NCI-H2081 treated with DMSO at 0.1 percent for 48 hours (cell line): ENCODE results near the gene TNFAIP8L1.
A peak's percentile ranks its signal among the peaks of the same experiment; 100 is the strongest.

Experiments used
- DNase-seq: peaks from one replicate; lab custom pipeline; 2025; lab: John Stamatoyannopoulos, UW

TNFAIP8L1 gene

GRCh38 chr19:4649392-4650047 is 10.2 kb downstream of the TNFAIP8L1 start:
- no peak for DNase-seq

GRCh38 chr19:4650159-4650558 is 10.8 kb downstream of the TNFAIP8L1 start:
- no peak for DNase-seq

GRCh38 chr19:4652075-4652474 is 12.8 kb downstream of the TNFAIP8L1 start:
- no peak for DNase-seq

- no peak for DNase-seq
These were observed 14.6 kb downstream of the TNFAIP8L1 start for GRCh38 chr19:4653793-4654436.

DNA sequence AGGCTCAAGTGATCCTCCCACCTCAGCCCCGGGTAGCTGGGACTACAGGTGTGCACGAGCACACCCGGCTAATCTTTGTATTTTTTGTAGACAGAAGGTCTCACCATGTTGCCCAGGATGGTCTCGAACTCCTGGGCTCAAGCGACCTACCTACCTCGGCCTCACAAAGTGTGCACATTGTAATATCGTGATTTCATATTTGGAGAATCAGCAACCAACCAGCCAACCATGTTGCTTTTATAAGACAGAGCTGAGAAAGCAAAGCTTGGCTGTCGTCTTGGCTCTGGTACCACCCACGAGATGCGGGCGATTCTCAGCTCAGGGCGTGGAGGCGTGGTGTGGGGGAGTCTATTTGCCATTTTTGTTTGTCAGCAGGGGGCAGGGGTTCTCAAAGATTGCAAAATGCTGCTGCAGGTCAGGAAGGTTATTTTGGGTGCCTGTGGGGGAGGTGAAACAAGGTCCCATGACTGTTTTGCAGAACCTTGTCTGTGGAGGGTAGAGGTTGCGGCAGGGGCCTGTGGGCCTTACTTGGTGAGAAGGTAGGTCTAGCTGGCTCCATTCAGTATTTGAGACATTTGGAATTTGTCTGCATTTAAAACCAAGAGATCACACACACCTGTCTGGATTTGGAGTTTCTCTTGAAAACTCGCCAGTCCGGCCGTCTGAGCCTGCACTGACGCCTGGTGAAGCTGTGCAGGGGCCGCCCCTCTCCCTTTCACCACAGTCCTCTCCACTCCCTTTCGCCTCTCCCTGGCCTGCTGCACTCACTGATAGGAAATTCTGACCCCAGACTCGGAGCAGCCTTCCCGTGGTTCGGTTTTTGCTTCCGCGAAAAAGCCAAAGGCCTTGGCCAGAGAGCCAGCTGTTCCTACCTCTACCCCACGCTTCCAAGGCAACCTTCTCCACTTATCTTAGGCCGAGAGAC is 15.4 kb downstream of the TNFAIP8L1 start:
- DNase-seq = no peak

DNA sequence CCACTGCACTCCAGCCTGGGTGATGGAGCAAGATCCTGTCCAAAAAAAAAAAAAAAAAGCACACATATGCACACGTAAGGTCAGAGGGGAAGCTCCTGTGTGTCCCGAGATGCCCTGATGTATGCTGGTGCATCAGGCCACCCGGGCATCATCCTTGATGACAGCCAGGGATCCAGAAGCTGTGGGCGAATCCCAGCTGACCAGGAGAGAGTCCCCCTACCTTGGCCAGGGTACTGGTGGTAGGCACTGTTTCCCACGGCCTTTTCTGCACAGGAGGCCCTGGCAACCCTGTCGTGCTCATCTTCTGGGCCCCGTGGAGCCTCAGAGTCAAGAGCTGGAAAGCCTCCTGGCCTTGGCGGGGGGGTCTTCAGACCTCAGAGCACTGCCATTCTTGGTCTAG is 16.8 kb downstream of the TNFAIP8L1 start:
- no peak for DNase-seq

DNA sequence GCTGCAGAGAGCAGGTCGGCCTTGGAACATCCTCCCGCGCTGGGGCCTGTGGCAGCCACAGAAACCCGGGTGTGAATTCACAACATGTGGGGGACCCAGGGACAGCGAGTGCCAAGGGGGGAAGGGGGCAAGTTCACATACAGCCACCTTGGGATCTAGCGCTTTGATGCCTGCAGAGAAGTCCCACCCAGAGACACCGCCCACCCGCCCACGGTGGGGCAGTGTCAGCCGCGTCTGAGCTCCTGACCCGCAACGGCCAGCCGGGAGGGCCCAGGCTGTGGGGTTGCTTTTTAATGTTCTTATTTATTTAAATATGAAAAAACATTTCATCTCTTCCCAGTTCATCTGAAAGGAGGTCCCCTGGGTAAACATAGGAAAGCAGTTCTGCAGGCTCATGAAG is 17.9 kb downstream of the TNFAIP8L1 start:
- no peak for DNase-seq

- no peak for DNase-seq
These were observed 18.5 kb downstream of the TNFAIP8L1 start for GRCh38 chr19:4657835-4658234.

DNA sequence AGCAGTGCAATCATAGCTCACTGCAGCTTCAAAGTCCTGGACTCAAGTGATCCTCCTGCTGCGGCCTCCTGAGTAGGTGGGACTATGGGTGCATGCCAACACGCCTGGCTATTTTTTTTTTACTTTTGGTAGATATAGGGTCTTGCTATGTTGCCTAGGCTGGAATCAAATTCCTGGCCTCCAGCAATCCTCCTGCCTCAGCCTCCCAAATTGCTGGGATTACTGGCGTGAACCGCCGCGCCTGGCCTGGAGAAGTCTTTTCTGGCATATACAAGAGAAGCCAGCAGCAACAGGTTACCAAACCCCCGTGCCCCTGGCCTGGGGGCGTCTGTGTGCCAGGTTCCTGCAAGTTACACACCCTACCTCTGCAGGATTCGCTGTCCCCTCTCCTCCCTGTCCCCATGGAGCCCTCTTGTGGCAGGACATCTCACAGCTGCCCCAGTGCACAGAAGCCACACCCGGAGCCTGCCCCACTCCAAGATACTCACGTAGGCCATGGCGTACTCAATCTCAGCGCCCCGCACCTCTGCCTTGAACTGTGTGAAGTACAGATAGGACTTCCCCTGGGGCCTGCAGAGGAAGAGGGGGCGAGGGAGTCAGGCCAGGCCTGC is 21.0 kb downstream of the TNFAIP8L1 start:
- no peak for DNase-seq

DNA sequence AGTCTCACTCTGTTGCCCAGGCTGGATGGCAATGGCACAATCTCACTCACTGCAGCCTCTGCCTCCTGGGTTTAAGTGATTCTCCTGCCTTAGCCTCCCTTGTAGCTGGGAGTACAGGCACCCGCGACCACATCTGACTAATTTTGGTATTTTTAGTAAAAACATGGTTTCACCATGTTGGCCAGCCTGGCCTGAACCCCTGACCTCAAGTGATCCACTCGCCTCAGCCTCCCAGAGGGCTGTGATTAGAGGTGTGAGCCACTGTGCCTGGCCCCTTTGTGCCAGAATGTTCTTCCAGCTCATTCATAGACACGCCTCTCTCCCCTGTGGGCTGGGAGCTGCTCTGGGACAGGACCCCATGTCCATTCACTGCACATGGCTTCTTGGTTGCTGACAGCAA is 21.7 kb downstream of the TNFAIP8L1 start:
- no peak for DNase-seq

DNA sequence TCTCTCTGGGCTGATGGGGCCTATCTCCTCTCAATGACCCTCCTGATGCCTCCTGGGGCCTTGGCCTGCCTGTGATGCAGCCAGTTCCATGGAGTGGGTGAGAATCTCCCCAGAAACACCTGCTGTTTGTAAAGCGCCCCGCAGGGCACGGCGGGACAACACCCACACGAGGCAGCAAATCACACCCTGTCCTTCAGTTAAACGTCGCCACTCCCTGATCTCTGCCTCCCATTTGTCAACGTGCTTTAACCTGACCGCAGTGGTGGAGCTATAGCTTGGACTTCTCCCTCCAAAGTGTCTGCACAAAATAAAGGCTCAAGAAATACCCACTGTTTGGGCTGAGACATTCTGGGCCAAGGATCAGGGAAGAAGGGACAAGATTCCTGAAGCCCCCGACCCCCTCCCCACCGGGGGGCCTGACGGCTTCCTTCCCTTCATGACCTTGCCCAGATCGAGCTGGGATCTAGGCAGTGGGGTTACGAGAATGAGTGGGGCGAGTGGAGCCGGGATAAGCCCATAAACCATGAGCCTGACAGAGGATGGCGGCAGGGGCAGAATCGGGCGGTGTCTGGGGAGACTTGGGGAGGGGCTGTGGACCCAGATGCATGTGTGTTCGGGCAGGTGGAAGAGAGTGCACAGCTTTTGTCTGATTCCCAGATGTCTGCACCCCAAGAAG is 22.8 kb downstream of the TNFAIP8L1 start:
- DNase-seq = no peak

DNA sequence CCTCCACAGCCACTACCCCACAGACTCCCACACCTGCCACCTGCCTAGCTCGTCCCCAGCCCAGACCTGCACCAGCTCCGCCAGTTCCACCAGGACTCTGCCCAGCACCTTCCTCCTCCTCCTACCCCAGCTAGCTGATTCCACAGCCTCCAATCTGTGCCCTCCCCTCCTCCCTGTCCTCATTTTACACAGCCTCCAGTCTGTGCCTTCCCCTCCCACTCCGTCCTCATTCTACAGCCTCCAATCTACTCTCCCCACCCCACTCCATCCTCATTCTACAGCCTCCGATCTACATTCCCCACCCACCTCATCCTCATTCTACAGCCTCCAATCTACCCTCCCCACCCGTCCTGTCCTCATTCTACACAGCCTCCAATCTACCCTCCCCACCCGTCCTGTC is 23.5 kb downstream of the TNFAIP8L1 start:
- no peak for DNase-seq

DNA sequence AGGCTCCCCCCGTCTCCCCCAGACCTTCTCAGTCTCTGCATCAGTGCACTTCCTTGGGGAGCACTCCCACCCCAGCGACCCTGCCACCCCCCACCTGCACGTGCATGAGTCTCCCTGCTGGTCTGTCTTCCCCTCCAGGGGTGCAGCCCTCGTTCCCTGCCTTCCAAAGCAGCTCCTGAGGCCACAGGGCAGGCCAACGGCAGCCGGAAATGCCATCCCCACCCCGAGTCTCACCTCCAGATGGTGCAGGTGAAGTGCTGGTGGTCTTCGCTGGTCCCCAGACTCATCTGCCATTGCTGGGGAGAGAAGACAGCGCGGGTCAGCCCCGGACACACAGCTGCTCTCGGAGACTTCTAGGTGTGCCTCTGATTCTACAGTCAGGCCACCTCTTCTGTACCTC is 25.3 kb downstream of the TNFAIP8L1 start:
- DNase-seq = no peak

DNA sequence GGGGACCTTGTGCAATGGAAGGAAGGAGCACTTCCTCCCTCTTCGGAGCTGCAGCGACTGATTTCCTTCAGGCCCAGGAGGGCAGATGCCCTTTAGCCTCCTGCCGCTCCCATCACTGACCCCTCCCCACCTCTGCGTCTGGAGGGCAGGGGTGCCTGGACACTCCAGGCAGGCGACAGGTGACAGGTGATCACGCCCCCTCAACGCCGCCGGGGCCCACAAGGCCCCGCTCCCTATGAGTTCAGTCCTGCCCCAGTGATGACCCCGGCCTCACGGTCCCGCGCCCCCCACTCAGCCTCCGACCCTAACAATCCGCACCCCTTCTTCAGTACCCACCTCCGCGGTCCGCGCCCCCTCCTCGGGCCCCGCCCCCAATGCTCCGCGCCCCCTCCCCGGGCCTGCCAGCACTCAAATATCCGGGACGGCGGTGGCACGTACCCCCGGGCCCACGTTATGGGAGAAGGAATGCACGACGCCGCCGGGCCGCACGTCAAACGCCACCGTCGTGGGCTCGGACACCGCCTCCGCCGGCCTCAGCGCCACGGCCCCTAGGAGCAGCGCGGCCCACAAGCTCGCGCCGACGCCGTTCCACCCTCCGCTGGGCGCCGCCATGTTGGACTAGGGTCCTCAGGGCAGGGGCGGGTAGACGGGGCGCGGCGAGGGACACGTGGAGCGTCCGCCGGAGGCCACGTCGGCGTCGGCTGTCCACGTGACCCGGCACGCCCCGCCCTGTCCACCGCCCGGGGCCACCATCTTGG is 30.6 kb downstream of the TNFAIP8L1 start, which contains the start of gene MYDGF:
TSS of gene MYDGF (minus strand) at position 620 of the 758 bp plus-strand sequence. CDS start at position 612, 8 bp downstream.
- DNase-seq = peak; percentile 9

- DNase-seq = no peak
These were observed 32.0 kb downstream of the TNFAIP8L1 start for GRCh38 chr19:4671185-4671851.

- DNase-seq = no peak
These were observed 33.9 kb downstream of the TNFAIP8L1 start for GRCh38 chr19:4673216-4673615.

GRCh38 chr19:4673726-4674125 is 34.4 kb downstream of the TNFAIP8L1 start:
- no peak for DNase-seq

- no peak for DNase-seq
These were observed 36.0 kb downstream of the TNFAIP8L1 start for GRCh38 chr19:4675346-4675745.

DNA sequence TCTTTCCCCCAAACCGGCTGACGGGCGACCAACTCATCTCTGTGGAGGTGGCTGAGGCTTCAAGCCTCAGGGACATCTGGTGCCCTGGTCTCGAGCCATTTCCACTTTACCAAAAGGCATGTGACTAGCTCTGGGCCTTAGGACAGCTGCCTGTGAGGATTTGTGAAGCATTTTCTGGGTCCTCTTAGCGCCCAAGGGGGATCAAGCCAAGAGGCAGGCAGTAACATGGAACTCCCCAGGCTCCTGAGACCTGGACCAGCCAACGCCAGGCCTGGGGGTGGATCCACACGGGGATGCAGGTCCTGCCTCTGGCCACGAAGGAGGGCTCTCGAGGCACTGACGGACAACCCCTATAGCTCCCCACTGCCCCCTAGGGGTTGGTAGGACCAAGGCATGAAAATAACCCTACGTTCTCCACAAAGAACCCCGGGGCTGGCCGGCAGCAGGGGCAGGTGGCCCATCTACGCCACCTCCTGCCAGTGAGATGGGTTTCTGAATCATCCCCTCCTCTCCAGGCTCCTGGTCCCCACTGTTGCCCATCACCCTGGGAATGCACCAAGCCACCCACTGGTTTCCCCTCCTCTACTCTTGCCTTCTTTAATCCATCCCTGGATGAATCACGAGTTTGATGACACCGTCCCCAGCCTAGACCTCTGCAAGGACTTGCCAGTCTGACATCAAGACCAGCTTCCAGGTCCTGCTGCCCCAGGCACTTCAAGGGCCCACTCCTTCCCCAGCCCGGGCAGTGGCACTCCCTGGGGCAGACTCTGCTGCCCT is 37.8 kb downstream of the TNFAIP8L1 start:
- no peak for DNase-seq
